H1 (cell line): Measurements from ENCODE around the gene TMEM183A. TPM values are rescaled to one million over a fixed set of nuclear protein-coding genes. Genes with fewer than 3 reads are reported as not detected.

ENCODE experiments used
- EP300 ChIP-seq, 2 experiments: IDR thresholded peaks; 1 replicate in 1 of 2; 2 replicates in 1 of 2; pipeline ENCODE4 v1.6.1; 2011 to 2012; ENCODE audit warnings: low read depth in 2 of 2, low read length in 2 of 2, mild to moderate bottlenecking in 2 of 2, borderline replicate concordance in 1 of 2, inconsistent platforms in 1 of 2, moderate library complexity in 1 of 2
- SIX5 ChIP-seq: IDR thresholded peaks from 2 replicates; pipeline ENCODE4 v1.6.1; 2011; ENCODE audit warnings: mild to moderate bottlenecking, low read depth, low read length
- polyA plus RNA-seq, 7 experiments: library from polyadenylated mRNA; depleted of rRNA in 3 of 7; stranded (reverse) in 5 of 7; unstranded in 2 of 7; fragments of >200 nt in 5 of 7; fragments of 200-250 nt in 2 of 7; gene quantifications; 1 replicate in 5 of 7; 2 replicates in 1 of 7; 4 replicates in 1 of 7; pipeline versions ENCODE4 v1.2.1 to v1.2.3, GENCODE V29; 2011 to 2013; ENCODE audit warnings: missing spikeins in 2 of 7, mixed read lengths in 2 of 7
- total RNA-seq: library from RNA; stranded (reverse); fragmentation: NEBNext Ultra II Directional; extraction: Animal tissue kit (Norgen Biotek cat#: 25700); gene quantifications from 2 replicates; pipeline ENCODE4 v1.2.1, GENCODE V29; 2021
- TF ChIP-seq, protein P1 (sequence below): fragments of 300-600 bp; sonication (generic); IDR thresholded peaks from 2 replicates; pipeline ENCODE4 v1.7.1; 2012; ENCODE audit warnings: low read length, moderate library complexity, mild to moderate bottlenecking, inconsistent platforms; ENCODE audit not compliant: insufficient replicate concordance

Gene TMEM183A
- total and polyA plus RNA-seq, 2 of the 8 experiments (the other 6 are each of a cell fraction or from before 2014, with no cell fraction given) = 107 to 173 TPM

DNA sequence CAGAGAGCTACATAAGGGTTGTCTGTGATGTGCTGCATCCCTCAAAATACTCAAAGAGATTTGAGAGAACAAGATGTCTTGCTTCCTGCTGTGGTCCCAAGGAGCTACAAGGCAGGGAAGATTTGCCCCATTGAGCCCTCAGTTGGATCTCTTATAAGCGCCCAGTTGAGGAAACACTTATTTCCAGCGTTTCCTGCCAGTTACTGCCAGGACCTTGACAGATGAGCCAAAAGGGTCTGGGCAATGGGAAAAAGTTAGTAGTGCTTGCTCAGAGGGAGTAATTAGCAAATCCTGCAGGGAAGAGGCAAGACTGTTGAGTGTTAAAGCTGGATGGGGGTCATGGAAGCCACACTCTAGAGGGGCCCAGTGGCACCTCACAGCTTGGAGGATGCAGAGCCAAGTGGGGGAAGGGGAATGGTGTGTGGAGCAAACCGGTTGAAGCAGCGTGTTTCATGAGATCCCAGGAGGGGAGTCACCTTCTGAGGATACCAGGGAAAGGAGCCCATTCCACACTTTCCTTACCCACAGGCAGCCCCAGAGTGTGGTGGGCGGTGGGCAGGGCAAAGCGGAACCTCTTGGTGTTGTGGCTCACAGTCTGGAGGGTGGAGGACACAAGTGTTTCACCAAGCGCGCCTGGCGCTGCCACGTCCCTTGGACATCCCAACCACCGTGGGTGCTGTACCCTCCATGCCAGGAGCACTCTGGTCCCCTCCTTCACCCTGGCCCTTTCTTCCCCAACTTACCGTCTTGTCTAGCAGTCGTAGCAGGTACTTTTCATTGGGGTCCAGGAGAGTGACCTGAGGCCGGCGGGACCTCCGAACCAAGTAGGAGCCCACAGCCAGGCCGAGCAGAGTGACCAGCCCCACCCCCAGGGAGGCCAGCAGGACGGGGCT, 40.9 kb upstream of the TMEM183A start (continued):
- TF ChIP-seq SIX5 (no peak), EP300 (IDR thresholded peaks at IDR 0.05; ENCODE audit: borderline replicate concordance in 1 of 2, low read depth in 2 of 2, low read length in 2 of 2) (no peak)
- TF ChIP-seq, protein P1, sequence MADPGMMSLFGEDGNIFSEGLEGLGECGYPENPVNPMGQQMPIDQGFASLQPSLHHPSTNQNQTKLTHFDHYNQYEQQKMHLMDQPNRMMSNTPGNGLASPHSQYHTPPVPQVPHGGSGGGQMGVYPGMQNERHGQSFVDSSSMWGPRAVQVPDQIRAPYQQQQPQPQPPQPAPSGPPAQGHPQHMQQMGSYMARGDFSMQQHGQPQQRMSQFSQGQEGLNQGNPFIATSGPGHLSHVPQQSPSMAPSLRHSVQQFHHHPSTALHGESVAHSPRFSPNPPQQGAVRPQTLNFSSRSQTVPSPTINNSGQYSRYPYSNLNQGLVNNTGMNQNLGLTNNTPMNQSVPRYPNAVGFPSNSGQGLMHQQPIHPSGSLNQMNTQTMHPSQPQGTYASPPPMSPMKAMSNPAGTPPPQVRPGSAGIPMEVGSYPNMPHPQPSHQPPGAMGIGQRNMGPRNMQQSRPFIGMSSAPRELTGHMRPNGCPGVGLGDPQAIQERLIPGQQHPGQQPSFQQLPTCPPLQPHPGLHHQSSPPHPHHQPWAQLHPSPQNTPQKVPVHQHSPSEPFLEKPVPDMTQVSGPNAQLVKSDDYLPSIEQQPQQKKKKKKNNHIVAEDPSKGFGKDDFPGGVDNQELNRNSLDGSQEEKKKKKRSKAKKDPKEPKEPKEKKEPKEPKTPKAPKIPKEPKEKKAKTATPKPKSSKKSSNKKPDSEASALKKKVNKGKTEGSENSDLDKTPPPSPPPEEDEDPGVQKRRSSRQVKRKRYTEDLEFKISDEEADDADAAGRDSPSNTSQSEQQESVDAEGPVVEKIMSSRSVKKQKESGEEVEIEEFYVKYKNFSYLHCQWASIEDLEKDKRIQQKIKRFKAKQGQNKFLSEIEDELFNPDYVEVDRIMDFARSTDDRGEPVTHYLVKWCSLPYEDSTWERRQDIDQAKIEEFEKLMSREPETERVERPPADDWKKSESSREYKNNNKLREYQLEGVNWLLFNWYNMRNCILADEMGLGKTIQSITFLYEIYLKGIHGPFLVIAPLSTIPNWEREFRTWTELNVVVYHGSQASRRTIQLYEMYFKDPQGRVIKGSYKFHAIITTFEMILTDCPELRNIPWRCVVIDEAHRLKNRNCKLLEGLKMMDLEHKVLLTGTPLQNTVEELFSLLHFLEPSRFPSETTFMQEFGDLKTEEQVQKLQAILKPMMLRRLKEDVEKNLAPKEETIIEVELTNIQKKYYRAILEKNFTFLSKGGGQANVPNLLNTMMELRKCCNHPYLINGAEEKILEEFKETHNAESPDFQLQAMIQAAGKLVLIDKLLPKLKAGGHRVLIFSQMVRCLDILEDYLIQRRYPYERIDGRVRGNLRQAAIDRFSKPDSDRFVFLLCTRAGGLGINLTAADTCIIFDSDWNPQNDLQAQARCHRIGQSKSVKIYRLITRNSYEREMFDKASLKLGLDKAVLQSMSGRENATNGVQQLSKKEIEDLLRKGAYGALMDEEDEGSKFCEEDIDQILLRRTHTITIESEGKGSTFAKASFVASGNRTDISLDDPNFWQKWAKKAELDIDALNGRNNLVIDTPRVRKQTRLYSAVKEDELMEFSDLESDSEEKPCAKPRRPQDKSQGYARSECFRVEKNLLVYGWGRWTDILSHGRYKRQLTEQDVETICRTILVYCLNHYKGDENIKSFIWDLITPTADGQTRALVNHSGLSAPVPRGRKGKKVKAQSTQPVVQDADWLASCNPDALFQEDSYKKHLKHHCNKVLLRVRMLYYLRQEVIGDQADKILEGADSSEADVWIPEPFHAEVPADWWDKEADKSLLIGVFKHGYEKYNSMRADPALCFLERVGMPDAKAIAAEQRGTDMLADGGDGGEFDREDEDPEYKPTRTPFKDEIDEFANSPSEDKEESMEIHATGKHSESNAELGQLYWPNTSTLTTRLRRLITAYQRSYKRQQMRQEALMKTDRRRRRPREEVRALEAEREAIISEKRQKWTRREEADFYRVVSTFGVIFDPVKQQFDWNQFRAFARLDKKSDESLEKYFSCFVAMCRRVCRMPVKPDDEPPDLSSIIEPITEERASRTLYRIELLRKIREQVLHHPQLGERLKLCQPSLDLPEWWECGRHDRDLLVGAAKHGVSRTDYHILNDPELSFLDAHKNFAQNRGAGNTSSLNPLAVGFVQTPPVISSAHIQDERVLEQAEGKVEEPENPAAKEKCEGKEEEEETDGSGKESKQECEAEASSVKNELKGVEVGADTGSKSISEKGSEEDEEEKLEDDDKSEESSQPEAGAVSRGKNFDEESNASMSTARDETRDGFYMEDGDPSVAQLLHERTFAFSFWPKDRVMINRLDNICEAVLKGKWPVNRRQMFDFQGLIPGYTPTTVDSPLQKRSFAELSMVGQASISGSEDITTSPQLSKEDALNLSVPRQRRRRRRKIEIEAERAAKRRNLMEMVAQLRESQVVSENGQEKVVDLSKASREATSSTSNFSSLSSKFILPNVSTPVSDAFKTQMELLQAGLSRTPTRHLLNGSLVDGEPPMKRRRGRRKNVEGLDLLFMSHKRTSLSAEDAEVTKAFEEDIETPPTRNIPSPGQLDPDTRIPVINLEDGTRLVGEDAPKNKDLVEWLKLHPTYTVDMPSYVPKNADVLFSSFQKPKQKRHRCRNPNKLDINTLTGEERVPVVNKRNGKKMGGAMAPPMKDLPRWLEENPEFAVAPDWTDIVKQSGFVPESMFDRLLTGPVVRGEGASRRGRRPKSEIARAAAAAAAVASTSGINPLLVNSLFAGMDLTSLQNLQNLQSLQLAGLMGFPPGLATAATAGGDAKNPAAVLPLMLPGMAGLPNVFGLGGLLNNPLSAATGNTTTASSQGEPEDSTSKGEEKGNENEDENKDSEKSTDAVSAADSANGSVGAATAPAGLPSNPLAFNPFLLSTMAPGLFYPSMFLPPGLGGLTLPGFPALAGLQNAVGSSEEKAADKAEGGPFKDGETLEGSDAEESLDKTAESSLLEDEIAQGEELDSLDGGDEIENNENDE = no peak
